Raji (cell line): ENCODE data around the gene DDX20.

Experiments
- POLR2A ChIP-seq: IDR thresholded peaks from 2 replicates; pipeline ENCODE4 v1.6.1; 2011; ENCODE audit warnings: low read depth, low read length, control low read depth; ENCODE audit not compliant: insufficient read depth

Gene DDX20

GRCh38 chr1:111814305-111814628 is 58.6 kb downstream of the DDX20 start:
- TF ChIP-seq POLR2A = no peak

- TF ChIP-seq POLR2A = no peak
These were observed 58.9 kb downstream of the DDX20 start for GRCh38 chr1:111814642-111815041.
